Osteoblast (primary cell): ENCODE results near the gene PTK6. TPM values are rescaled to one million over a fixed set of nuclear protein-coding genes. Genes with fewer than 3 reads are reported as not detected.
"Not testable (repeated sequence)": the region's sequence is repeated elsewhere in the genome, so short reads cannot be mapped to it uniquely, and the experiment has no call there.

Source experiments
- DNase-seq: peaks from one replicate; pipeline ENCODE4 v3.0.0; 2011; ENCODE audit warnings: low spot score, mixed read lengths; ENCODE audit not compliant: insufficient read length; ENCODE audit errors: missing footprints
- H2AFZ ChIP-seq: 2 replicates; pipeline ENCODE4 v1.6.0; 2011; ENCODE audit warnings: mild to moderate bottlenecking, low read length
- H3K27ac ChIP-seq: 2 replicates; pipeline ENCODE4 v1.5.1; 2011; ENCODE audit warnings: mild to moderate bottlenecking, low read depth, low read length, moderate library complexity
- H3K27me3 ChIP-seq: 2 replicates; pipeline ENCODE4 v1.6.0; 2012; ENCODE audit warnings: mild to moderate bottlenecking, control low read depth, inconsistent platforms, low read length, moderate library complexity; ENCODE audit not compliant: insufficient read depth
- H3K36me3 ChIP-seq: 2 replicates; pipeline ENCODE4 v1.5.1; 2011; ENCODE audit warnings: mild to moderate bottlenecking, low read length, control low read depth, moderate library complexity; ENCODE audit not compliant: insufficient read depth
- H3K4me1 ChIP-seq: 2 replicates; pipeline ENCODE4 v1.5.1; 2011; ENCODE audit warnings: mild to moderate bottlenecking, low read length, control low read depth, moderate library complexity; ENCODE audit not compliant: insufficient read depth
- H3K4me2 ChIP-seq: 2 replicates; pipeline ENCODE4 v1.6.0; 2011; ENCODE audit warnings: mild to moderate bottlenecking, low read length; ENCODE audit not compliant: insufficient read depth
- H3K4me3 ChIP-seq: fragments of 200-600 bp; sonication (generic); 3 replicates; pipeline ENCODE4 v1.5.1; 2012; ENCODE audit warnings: mild to moderate bottlenecking, low read length, inconsistent platforms; ENCODE audit not compliant: insufficient read depth
- H3K79me2 ChIP-seq: 2 replicates; pipeline ENCODE4 v1.6.0; 2012; ENCODE audit warnings: mild to moderate bottlenecking, low read length, control low read depth, inconsistent platforms; ENCODE audit not compliant: insufficient read depth
- H3K9me3 ChIP-seq: 2 replicates; pipeline ENCODE4 v1.5.1; 2011; ENCODE audit warnings: low read depth, low read length, control low read depth
- H4K20me1 ChIP-seq: 2 replicates; pipeline ENCODE4 v1.6.0; 2012; ENCODE audit warnings: mild to moderate bottlenecking, low read length, control low read depth; ENCODE audit not compliant: insufficient read depth
- CTCF ChIP-seq: IDR thresholded peaks from 2 replicates; pipeline ENCODE4 v1.5.1; 2011; ENCODE audit warnings: mild to moderate bottlenecking, low read depth, low read length, moderate library complexity; ENCODE audit errors: extremely low read depth
- total RNA-seq: library from RNA; depleted of rRNA; stranded (reverse); fragments of >200 nt; gene quantifications from 2 replicates; pipeline ENCODE4 v1.2.3, GENCODE V29; 2012

The PTK6 gene
- total RNA-seq, 1 donor, result not detected

GRCh38 chr20:63572788-63573646, 35.8 kb upstream of the PTK6 start:
- Histone ChIP-seq H3K27me3 (peaks cover 3% of the 10 kb centered on the region), H3K9me3 (no peaks in the 10 kb centered on the region), H3K4me3 (peak overlapping the region; percentile 78), H3K79me2 (peaks cover 6% of the 10 kb centered on the region), H3K4me1 (peaks cover 20% of the 10 kb centered on the region), H4K20me1 (no peaks in the 10 kb centered on the region), H3K27ac (peak overlapping the region; percentile 61), H3K4me2 (peak overlapping the region; percentile 86), H2AFZ (no peak overlapping the region), H3K36me3 (no peaks in the 10 kb centered on the region)
- peak; percentile 22 for TF ChIP-seq CTCF
- peak; percentile 91 for DNase-seq

DNA sequence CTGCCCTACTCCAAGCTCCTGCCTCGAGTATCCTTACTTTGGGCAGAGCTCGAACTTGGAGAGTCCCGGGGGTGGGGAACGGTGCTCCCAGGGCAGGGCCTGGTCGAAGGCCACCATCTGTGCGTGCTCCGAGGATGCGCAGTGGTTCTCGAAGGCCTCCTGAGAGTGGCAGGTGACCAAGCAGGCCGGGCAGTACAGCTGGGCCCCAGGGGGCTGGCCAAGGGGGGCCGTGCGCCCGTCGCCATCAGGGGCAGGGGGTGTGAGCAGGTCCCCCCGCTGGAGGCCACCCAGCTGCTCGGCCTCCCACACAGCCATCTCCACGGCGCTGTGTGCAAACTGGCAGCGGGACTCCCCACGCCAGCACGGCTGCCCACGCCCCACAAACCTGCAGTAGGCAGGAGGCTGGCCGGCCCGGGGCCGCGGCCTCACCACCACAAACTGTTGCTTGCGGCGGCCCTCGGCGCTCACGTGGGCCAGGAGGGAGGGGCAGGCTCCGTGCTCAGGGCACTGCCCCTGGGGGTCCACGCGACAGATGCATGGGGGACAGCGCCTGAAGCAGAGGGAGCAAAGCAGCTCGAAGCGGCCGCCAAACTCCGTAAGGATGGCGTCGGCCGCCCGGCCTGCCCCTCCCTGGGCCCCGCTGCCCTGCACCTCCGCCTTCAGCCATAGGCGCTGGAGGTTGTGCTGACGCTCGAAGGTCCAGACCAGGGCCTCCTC, 35.1 kb upstream of the PTK6 start:
- DNase-seq, result no peak
- peaks cover 6% of the 10 kb centered on the region for H3K79me2 ChIP-seq
- H3K4me3 ChIP-seq, result no peak overlapping the region
- no peaks in the 10 kb centered on the region for H4K20me1 ChIP-seq
- no peaks in the 10 kb centered on the region for H3K27me3 ChIP-seq
- no peak overlapping the region for H2AFZ ChIP-seq
- no peak overlapping the region for H3K27ac ChIP-seq
- no peak for TF ChIP-seq CTCF
- H3K4me2 ChIP-seq, result no peak overlapping the region
- no peaks in the 10 kb centered on the region for H3K36me3 ChIP-seq
- H3K4me1 ChIP-seq, result peaks cover 20% of the 10 kb centered on the region
- H3K9me3 ChIP-seq, result no peaks in the 10 kb centered on the region

- not testable (repeated sequence) for H3K27me3 ChIP-seq, H3K4me3 ChIP-seq, H2AFZ ChIP-seq, H3K79me2 ChIP-seq, H3K4me2 ChIP-seq, DNase-seq, H3K27ac ChIP-seq, H3K9me3 ChIP-seq, H4K20me1 ChIP-seq, H3K36me3 ChIP-seq
- peaks cover 20% of the 10 kb centered on the region for H3K4me1 ChIP-seq
These were observed 33.9 kb upstream of the PTK6 start for GRCh38 chr20:63571087-63571478.

DNA sequence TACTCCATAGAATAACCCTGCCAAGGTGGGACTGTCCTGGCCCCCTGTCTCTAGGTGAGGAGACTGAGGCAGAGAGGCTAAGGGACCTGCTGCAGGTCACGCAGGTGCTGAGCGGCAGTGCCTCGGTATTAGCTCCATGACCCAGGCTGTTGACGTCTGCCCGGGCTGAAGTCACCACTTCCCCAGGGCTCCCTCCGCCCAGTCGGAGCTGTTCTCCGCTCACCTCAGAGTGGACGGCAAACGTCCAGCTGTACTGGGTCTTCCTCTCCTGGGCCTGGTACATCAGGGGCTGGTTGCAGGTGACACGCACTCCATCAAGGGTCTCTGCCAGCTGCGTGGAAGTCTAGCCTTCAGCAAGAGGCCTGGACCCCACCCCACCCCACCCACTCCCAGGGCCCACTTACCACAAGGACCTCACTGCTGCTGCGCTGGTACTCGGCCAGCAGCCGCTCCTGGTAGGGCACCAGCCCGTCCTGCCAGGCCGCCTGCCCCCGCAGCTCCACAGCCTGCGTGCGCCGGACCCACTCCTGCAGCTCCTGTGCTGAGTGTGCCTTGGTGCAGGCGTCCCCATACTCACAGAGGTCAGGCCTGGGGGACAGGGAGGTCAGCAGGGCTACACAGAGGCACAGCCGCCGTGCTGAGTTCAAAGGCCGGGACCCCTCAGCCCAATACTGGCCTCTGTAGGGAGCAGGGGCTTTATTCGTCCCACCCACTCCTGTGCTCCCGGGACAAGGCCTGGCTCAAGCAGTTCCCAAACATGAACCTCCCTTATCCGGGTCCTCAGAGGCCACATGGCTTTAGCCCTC, 33.3 kb upstream of the PTK6 start:
- TF ChIP-seq CTCF, result no peak
- Histone ChIP-seq H3K9me3 (no peaks in the 10 kb centered on the region), H3K27me3 (no peaks in the 10 kb centered on the region), H3K4me2 (no peak overlapping the region), H4K20me1 (no peaks in the 10 kb centered on the region), H3K36me3 (no peaks in the 10 kb centered on the region), H3K27ac (no peak overlapping the region), H2AFZ (no peak overlapping the region), H3K4me3 (no peak overlapping the region), H3K79me2 (peaks cover 6% of the 10 kb centered on the region), H3K4me1 (peaks cover 16% of the 10 kb centered on the region)
- DNase-seq, result no peak
